OCI-LY3 (cell line): Measurements from ENCODE around the gene DNAH17.

Experiments used
- H2AFZ ChIP-seq: fragments of 200-600, 300-600 bp; shearing (Covaris generic); 2 replicates; pipeline ENCODE4 v1.6.0; 2014; ENCODE audit warnings: antibody characterized with exemption, low read depth, low read length
- H3K27ac ChIP-seq: fragments of 200-600, 300-600 bp; sonication (generic); 2 replicates; pipeline ENCODE4 v1.5.1; 2014; ENCODE audit warnings: mild to moderate bottlenecking, low read length, moderate library complexity, mixed read lengths
- H3K27me3 ChIP-seq: fragments of 200-600, 300-600 bp; sonication (generic); 2 replicates; pipeline ENCODE4 v1.6.1; 2014; ENCODE audit warnings: low read depth, low read length, mixed read lengths
- H3K36me3 ChIP-seq: fragments of 200-600, 300-600 bp; sonication (generic); replicated peaks from 2 replicates; pipeline ENCODE3; 2014; ENCODE audit warnings: low read depth, low read length, mixed read lengths
- H3K4me1 ChIP-seq: fragments of 300-600, 200-600 bp; sonication (generic); 2 replicates; pipeline ENCODE4 v1.6.1; 2014; ENCODE audit warnings: low read length, mixed read lengths
- H3K4me2 ChIP-seq: fragments of 200-600, 300-600 bp; sonication (generic); 2 replicates; pipeline ENCODE4 v1.6.1; 2014; ENCODE audit warnings: low read length, mixed read lengths
- H3K4me3 ChIP-seq: fragments of 300-600, 200-600 bp; sonication (generic); 2 replicates; pipeline ENCODE4 v1.5.1; 2014; ENCODE audit warnings: antibody characterized with exemption, mild to moderate bottlenecking, low read length, moderate library complexity
- H3K79me2 ChIP-seq: fragments of 300-600, 200-600 bp; shearing (Covaris generic); 2 replicates; pipeline ENCODE4 v1.6.1; 2014; ENCODE audit warnings: mild to moderate bottlenecking, low read length, mixed read lengths
- H3K9ac ChIP-seq: fragments of 300-600, 200-600 bp; shearing (Covaris generic); 2 replicates; pipeline ENCODE4 v1.6.0; 2014; ENCODE audit warnings: mild to moderate bottlenecking, low read length, moderate library complexity
- H3K9me3 ChIP-seq: fragments of 200-600, 300-600 bp; shearing (Covaris generic); 2 replicates; pipeline ENCODE4 v1.6.1; 2014; ENCODE audit warnings: low read length, mixed read lengths; ENCODE audit not compliant: insufficient read depth
- H4K20me1 ChIP-seq: fragments of 200-600, 300-600 bp; sonication (generic); 2 replicates; pipeline ENCODE4 v1.6.1; 2016; ENCODE audit warnings: low read length, mixed read lengths; ENCODE audit not compliant: insufficient read depth
- EZH2phosphoT487 ChIP-seq: fragments of 200-600 bp; shearing (Covaris generic); IDR thresholded peaks from 2 replicates; pipeline ENCODE4 v1.6.1; 2018; ENCODE audit warnings: antibody characterized with exemption, mixed run types, low read depth
- TF ChIP-seq, protein P1 (sequence below): fragments of 200-600, 300-600 bp; sonication (generic); IDR thresholded peaks from 2 replicates; pipeline ENCODE4 v1.5.1; 2014; ENCODE audit warnings: antibody characterized with exemption, low read length, low read depth

The DNAH17 gene

DNA sequence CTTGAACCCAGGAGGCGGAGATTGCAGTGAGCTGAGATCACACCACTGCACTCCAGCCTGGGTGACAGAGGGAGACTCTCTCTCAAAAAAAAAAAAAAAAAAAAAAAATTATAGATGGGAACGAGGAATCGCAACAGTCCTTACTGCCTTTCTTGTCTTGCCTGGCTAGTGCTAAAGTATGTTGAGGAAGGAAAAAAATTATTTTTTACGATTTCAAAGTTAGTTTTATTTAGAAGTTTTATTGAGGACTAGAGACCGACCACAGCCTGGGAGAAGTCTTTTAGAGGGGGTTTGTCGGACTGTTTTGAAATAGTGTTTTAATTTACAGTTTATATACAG is 15.8 kb upstream of the DNAH17 start:
- H3K9me3 ChIP-seq: no peaks in the 10 kb centered on the region
- no peak overlapping the region for H3K27ac ChIP-seq
- H2AFZ ChIP-seq: no peak overlapping the region
- no peaks in the 10 kb centered on the region for H3K4me1 ChIP-seq
- H3K27me3 ChIP-seq: peaks cover 18% of the 10 kb centered on the region
- no peak for TF ChIP-seq EZH2phosphoT487
- TF ChIP-seq, protein P1, sequence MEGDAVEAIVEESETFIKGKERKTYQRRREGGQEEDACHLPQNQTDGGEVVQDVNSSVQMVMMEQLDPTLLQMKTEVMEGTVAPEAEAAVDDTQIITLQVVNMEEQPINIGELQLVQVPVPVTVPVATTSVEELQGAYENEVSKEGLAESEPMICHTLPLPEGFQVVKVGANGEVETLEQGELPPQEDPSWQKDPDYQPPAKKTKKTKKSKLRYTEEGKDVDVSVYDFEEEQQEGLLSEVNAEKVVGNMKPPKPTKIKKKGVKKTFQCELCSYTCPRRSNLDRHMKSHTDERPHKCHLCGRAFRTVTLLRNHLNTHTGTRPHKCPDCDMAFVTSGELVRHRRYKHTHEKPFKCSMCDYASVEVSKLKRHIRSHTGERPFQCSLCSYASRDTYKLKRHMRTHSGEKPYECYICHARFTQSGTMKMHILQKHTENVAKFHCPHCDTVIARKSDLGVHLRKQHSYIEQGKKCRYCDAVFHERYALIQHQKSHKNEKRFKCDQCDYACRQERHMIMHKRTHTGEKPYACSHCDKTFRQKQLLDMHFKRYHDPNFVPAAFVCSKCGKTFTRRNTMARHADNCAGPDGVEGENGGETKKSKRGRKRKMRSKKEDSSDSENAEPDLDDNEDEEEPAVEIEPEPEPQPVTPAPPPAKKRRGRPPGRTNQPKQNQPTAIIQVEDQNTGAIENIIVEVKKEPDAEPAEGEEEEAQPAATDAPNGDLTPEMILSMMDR: no peak
- no peak overlapping the region for H3K4me2 ChIP-seq
- no peaks in the 10 kb centered on the region for H4K20me1 ChIP-seq
- no peaks in the 10 kb centered on the region for H3K36me3 ChIP-seq
- H3K4me3 ChIP-seq: no peak overlapping the region
- H3K9ac ChIP-seq: no peak overlapping the region
- H3K79me2 ChIP-seq: no peaks in the 10 kb centered on the region

DNA sequence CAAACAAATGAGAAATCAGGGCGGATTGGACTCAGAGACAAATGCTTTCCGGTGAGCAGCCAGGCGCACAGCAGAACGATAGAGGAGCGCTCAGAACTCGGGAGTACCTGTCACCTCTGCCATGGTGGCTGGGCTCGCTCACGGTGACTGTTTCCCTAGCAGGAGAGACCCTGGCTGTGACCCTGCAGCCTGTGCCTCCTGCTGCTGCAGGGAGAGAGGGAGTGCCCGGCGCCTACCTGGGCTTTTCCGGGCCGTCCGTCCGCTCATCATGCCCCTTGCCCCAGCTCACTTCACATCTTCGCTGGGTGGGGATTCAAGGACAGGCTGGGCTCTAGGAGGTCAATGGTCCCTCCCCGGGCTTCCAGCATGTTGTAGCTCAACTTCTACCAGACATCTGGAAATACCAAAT is 14.1 kb upstream of the DNAH17 start:
- Histone ChIP-seq H2AFZ (no peak overlapping the region), H3K36me3 (no peaks in the 10 kb centered on the region), H3K79me2 (no peaks in the 10 kb centered on the region), H3K4me1 (no peaks in the 10 kb centered on the region), H3K27ac (no peak overlapping the region), H3K4me3 (no peak overlapping the region), H3K27me3 (peaks cover 12% of the 10 kb centered on the region), H3K9me3 (no peaks in the 10 kb centered on the region), H3K4me2 (no peak overlapping the region), H4K20me1 (no peaks in the 10 kb centered on the region), H3K9ac (no peak overlapping the region)
- TF ChIP-seq EZH2phosphoT487: no peak
- TF ChIP-seq, protein P1: no peak

DNA sequence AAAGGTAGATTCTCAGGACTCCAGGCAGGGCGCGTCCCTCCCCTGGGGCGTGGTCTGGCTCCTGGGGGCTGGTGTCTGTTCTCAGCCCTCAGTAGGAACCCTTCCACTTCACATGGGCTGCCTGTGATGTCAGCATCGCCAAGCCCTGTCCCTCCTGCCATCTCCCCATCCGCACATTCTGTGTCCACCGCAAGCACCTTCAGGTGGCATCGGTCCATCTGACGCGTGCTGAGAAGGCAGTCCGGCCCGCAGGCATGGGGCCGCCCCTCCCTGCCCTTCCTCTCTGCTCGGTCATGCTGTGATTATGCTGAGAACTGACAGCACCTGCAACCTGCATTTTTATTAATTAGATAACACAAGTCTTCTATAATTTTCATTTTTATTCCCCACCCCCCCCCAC is 12.7 kb upstream of the DNAH17 start:
- Histone ChIP-seq H3K27ac (no peak overlapping the region), H3K9ac (no peak overlapping the region), H3K4me1 (no peaks in the 10 kb centered on the region), H3K36me3 (no peaks in the 10 kb centered on the region), H3K4me3 (no peak overlapping the region), H3K27me3 (peaks cover 7% of the 10 kb centered on the region), H3K79me2 (no peaks in the 10 kb centered on the region), H4K20me1 (no peaks in the 10 kb centered on the region), H3K4me2 (no peak overlapping the region), H3K9me3 (no peaks in the 10 kb centered on the region), H2AFZ (no peak overlapping the region)
- TF ChIP-seq, protein P1: no peak
- no peak for TF ChIP-seq EZH2phosphoT487

DNA sequence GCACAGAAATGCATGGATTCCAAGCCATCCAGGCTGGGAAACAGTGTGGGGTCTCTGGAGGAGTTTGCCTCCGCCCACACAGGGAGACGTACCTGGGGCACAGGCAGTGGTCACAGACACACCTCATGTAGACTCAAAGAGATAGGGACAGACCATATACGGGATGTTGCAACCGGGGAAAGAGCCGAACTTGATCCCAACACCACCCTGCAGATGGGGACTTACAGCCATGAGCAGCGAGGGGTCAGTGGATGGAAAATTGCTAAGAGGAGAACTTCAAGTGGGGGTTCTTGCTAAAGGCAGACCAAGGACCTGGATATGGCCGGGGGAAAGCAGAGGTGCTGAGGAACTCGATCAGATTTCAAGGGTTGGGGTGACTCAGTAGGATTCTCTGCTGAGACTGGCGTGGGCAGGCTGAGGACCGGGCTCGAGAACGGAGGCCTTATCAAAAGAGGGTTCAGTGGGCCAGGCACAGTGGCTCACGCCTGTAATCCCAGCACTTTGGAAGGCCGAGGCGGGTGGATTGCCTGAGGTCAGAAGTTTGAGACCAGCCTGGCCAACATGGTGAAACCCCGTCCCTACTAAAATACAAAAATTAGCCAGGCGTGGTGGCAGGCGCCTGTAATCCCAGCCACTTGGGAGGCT is 12.0 kb upstream of the DNAH17 start:
- no peaks in the 10 kb centered on the region for H3K36me3 ChIP-seq
- H3K9ac ChIP-seq: no peak overlapping the region
- H3K4me3 ChIP-seq: no peak overlapping the region
- H4K20me1 ChIP-seq: no peaks in the 10 kb centered on the region
- no peaks in the 10 kb centered on the region for H3K79me2 ChIP-seq
- no peak for TF ChIP-seq EZH2phosphoT487
- TF ChIP-seq, protein P1: no peak
- no peak overlapping the region for H2AFZ ChIP-seq
- no peak overlapping the region for H3K27ac ChIP-seq
- H3K4me2 ChIP-seq: no peak overlapping the region
- H3K9me3 ChIP-seq: no peaks in the 10 kb centered on the region
- H3K27me3 ChIP-seq: no peaks in the 10 kb centered on the region; the same call in 1 of the 2 replicates
- H3K4me1 ChIP-seq: no peaks in the 10 kb centered on the region
